ENCODE results near the gene LILRB1.
A peak's percentile ranks its signal among the peaks of the same experiment; 100 is the strongest.
"Not testable (repeated sequence)": the region's sequence is repeated elsewhere in the genome, so short reads cannot be mapped to it uniquely, and the experiment has no call there.

Gene LILRB1

DNA sequence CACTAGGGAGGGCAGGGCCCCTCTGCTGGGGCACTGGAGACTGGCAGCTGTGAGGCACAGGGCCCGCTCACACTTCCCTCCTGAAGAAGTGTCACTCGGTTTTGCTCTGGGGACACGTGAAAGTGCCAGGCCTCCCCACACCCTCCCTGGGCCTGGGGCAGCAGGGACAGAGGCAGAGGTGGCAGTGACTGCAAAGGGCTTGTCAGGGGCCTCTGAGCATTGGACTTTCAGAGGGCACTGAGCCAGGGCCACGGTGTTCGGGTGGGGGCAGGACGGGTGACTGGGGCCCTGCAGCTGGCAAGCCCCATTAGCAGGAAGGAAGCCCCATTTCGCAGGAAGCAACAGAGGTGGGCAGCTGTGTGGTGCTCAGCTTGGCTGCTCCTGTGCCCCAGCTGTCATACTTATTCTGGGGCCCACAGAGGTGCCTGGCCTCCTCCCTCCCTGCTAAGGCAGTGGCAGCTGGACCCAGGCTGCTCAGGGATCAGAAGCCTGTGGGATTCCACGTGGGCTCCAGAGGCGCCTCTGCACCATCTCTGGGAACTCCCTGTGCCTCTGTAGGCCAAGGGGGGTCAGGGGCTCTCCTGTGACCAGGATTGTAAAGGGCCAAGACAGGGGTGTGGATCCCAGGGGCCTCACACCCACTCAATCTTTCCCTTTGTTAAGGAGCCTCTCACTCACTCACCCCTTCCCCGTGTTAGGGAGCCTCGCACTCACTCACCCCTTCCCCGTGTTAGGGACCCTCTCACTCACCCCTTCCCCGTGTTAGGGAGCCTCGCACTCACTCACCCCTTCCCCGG, 5.2 kb upstream of the LILRB1 start:
- not testable (repeated sequence) for DNase-seq

DNA sequence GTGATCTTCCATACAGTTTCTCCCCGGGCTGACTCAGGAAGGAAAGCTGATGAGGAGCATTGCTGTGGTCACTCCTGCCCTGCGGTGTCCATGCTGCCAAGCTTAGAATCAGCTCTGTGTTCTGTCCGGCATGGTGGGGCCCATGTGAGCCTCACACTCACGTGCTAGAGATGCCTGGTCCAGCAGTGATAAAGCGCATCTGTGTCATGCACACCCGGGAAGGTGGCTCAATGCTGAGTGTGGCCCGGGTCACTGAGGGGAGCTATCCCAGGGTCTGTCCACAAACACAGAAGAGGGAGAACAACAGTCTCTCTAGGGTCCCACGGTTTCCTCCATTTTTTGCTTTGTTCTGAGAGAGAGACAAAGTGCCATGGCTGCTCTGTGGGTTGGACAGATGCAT, 3.5 kb upstream of the LILRB1 start:
- DNase-seq, result no peak

DNA sequence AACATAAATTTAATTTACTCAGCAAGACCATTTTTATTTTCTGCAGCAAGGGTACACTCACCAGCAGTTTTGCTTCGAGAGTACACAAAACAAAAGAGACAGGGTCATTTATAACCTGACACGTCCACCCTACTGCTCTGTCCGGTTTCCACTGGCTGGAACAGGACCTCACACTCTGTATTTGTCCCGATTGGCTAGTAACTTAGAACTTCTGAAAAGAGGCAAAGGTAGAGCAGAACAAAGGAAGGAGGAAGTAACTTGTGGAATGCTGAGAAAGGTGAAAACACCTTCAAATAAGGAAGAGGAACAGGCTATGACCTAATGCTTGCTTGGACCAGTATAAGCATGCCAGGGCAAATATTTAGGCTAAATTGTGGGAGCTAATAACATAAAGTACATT, 2.4 kb upstream of the LILRB1 start:
- not testable (repeated sequence) for DNase-seq

DNA sequence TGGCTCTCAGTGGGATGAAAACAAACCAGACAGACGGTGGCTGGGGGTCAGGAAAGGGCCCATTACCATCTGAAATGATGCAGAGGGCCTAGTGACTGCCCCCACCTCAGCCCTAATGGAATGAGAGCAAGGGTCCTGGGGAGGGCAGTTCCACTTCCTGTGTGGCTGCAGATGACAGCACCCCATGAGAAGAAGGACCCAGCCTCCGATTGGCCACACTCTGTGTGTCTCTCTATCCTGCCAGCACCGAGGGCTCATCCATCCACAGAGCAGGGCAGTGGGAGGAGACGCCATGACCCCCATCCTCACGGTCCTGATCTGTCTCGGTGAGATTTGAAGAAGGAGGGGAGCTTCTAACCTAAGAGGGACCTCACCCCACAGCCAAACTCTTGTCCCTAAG, 498 bp downstream of the LILRB1 start:
- no peak for DNase-seq

DNA sequence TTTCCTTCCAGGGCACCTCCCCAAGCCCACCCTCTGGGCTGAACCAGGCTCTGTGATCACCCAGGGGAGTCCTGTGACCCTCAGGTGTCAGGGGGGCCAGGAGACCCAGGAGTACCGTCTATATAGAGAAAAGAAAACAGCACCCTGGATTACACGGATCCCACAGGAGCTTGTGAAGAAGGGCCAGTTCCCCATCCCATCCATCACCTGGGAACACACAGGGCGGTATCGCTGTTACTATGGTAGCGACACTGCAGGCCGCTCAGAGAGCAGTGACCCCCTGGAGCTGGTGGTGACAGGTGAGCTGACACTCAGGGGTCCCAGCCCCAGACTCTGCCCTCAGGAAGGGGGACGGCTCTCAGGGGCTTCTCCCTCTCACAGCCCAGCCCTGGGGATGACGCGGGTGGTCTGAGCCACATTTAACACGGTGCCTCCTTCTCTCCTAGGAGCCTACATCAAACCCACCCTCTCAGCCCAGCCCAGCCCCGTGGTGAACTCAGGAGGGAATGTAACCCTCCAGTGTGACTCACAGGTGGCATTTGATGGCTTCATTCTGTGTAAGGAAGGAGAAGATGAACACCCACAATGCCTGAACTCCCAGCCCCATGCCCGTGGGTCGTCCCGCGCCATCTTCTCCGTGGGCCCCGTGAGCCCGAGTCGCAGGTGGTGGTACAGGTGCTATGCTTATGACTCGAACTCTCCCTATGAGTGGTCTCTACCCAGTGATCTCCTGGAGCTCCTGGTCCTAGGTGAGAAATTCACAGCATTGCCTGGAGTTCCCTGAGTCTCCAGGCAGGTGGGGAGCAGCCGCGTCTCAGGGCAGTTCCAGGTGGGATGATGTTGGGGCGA, 1.4 kb downstream of the LILRB1 start:
- DNase-seq, result not testable (repeated sequence)

DNA sequence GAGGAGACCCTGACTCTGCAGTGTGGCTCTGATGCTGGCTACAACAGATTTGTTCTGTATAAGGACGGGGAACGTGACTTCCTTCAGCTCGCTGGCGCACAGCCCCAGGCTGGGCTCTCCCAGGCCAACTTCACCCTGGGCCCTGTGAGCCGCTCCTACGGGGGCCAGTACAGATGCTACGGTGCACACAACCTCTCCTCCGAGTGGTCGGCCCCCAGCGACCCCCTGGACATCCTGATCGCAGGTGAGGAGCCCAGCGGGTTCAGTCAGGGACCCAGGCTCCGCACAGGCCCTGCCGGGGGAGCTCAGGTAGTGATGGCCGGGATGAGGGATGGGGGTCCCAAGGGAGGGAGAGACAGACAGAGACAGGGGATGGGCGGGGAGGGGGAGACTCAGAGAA, 2.2 kb downstream of the LILRB1 start:
- DNase-seq, result not testable (repeated sequence)

DNA sequence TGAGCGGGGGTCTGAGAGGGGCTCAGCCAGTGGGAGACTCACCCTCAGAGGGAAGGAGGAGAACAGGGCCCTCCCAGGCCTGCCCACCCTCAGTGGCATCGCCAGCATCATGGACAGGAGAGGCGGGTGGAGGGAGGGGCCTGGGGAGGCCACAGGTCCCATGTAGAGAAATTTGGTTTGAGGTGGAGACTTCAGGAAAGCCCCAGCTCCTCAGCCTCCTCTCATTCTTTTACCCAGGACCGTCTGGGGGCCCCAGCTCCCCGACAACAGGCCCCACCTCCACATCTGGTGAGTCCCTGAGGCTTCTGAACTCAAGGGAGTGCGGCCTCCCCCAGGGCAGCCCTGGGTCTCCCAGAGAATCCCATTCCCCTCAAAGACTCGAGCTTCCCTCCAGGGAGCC, 3.1 kb downstream of the LILRB1 start:
- DNase-seq, result no peak

DNA sequence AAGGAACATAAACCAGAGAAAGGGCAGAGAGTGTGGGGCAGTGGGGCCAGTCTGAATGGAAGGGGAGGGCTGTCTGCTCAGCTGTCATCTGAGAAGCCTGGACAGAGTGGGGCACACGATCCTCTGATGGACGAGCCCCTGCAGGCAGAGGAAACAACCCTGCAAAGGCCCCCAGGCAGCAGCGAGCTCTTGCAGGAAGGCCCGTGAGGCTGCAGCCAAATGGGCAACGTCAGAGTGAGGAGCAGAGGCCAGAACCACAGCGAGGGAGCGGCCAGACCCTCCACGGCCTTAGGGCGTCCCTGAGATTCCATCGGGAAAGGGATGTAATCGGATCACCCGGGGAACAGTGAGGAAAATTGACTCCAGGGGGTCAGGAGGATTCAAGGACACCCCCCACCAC, 5.8 kb downstream of the LILRB1 start:
- not testable (repeated sequence) for DNase-seq

DNA sequence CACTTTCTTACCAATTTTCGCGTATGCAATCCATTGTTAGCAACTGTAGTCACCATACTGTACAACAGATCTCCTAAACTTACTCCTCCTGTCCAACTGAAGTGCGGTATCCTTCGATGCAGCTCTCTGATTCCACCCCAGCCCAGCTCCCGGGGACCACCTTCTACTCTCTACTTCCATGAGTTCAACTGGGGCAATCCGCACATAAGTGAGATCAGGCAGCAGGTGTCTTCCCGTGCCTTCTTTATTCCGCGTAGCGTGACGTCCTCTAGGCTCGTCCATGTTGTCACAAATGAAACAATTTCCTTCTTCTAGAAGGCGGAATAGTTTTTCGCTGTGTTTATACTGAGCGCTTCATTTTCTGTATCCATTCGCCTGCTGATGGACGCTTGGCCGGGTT, 8.4 kb downstream of the LILRB1 start:
- DNase-seq, result no peak

DNA sequence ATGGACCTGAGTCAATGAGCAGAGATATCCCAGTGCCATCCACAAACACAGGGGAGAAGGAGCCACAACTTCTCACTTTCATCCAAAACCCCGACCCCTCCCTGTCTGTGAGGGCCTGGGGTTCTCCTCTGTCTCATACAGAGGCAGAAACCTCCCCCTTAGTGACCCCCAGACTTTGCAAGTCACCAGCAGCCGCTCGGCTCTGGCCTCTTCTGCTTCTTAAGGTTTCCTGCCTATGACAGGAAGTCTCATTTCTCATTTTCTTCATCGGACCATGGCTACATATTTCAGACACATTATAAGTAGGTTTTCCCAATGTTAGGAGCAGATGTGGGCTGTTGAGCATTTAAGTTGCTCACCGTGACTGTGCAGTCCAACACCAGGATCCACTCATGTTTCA, 12.7 kb downstream of the LILRB1 start:
- DNase-seq, result not testable (repeated sequence)

DNA sequence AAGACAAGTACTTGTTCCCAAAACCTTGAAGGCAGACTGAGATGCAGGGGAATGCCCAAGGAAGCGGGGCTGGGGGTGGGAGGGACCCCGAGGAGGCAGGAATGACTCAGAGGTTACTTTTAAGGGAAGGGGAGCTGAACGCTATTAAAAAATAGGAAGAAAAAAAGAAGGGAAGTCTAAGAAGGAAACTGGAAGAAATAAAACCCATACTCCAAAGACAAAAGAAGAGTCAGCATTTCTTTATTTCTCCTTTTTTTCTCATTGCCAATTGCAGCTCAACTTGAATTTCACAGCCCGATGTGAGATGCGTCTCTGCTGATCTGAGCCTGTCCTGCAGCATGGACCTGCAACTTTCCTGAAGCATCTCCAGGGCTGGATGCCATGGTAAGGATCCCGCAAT, 13.3 kb downstream of the LILRB1 start:
- DNase-seq, result not testable (repeated sequence)

DNA sequence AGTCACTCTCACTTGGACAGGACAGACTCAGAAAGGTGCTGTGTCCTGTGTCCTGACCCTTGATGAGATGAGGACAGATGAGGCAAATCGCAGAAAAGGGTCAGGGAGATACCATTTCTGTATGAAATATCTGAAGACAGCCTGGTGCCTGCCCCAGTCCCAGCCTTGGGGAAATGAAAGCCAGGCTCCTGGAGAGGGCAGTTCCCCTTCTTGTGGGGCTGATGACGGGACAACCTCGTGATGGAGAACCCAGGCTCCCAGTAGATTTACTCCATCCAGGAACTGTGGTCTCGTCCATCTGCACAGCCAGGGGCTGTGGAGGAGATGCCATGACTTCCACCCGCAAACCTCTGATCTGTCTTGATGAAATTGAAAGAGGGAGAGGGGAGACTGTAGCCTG, 13.8 kb downstream of the LILRB1 start:
- no peak for DNase-seq

DNA sequence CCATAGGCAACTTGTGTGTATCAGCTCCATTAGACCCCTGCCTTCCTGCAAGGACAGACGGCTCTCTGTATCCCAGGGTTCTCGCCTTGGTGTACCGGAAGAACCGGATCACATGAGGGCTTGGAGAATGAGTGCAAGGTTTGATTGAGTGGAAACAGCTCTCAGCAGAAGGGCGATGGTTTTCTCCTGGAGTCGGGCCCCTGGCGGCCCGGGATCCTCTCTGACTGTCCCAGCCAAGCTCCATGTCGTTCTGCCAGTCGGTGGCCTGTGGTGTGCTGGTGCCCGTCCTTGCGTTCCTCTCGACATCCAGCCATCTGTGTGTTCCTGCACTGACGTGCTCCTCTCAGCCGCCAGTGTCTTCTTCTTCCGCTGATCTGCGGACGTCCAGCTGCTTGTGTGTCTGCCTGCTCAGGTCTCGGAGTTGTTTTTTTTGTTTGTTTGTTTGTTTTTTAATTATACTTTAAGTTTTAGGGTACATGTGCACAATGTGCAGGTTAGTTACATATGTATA, 16.1 kb downstream of the LILRB1 start:
- DNase-seq, result no peak

DNA sequence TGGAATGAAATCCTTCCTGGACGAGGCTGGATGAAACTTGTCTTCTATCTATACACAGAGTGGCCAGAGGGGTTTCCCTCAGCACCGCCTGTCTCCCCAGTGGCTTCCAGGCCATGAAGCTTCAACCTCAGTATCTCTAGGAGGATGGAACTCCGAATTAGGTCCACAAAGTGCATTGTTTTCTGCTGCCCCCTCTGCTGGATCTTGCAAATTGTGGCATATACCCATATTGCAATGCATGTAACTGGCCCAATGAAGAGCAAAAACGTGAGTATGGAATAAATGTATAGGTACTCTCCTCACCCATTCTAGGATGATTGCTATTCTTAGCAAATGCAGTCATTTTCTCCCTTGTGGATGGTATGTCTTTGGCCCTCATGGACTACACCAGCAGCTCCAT, 17.8 kb downstream of the LILRB1 start:
- DNase-seq, result no peak

DNA sequence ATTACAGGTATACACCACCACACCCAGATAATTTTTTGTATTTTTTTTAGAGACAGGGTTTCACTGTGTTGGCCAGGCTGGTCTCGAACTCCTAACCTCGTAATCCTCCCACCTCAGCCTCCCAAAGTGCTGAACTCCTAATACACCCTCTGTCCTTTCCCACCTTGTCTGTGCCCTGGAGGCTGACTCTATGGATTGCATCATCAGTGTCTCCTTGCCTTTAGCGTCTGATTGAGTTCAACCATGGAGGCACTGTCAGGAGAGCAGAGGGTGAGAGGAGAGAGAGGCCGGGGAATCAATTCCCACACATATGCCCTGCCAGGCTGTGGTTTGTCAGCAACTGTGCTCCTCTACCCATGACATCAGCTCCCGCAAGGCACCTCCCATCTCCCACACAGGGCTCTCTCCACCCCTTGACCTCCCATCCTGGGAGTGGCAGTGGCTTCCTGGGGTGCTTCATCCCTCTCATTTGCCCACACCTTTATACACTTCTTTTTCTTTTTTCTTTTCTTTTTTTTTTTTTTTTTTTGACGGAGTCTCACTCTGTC, 19.9 kb downstream of the LILRB1 start:
- no peak for DNase-seq

DNA sequence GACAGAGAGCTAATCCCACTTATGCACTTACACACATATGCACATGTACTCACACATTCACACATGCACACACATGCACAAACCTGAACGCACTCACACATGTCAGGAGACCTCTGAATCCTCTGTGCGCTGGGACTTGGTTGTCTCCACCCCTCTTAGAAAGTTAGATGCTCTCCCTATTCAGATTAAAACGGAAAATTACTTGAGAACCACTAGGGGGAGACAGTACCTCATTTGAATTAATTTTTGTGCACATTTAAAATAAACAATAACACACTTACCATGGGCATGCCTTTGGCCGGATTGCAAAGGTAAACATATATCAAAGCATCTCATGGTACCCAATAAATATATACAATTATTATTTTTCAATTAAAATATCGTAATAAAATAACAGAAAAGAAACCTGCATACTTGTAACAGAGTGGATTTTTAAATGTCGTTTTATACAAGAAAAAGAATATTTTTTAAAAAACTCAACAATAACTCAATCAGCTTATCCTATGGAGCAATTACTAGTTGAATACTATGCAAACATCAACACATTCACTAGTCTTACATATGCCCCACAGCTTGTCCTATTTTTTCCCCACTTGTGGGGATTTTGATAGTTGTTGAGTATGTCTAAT, 23.0 kb downstream of the LILRB1 start:
- DNase-seq, result peak; percentile 38

DNA sequence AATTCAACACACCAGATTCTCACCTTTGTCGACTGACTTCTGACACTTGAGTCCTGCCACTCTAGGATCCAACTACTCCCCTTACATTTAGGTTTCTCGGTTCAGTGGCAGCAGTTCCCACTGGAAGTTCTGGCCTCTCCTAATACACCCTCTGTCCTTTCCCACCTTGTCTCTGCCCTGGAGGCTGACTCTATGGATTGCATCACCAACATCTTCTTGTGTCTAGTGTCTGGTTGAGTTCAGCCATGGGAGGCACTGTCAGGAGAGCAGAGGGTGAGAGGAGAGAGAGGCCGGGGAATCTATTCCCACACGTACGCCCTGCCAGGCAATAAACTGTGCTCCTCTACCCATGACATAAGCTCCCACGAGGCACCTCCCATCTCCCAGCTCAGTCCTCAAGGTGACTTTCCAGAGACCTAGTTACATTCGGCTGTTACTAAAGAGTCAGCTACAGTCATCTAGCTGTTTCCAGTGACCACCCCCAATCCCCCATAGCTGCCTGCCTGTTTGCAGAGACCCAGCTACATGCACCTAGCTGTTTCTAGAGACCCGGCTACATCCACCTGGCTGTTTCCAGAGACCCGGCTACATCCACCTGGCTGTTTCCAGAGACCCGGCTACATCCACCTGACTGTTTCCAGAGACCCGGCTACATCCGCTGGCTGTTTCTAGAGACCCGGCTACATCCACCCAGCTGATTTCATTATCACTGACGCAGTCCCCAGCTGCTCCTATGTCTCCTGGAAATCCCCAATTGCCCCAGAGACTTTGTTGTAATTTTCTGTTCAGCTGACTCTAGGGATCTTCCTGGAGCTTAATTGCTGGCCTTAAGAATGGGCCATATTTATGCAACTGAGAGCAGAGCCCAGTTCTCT, 24.4 kb downstream of the LILRB1 start:
- no peak for DNase-seq

DNA sequence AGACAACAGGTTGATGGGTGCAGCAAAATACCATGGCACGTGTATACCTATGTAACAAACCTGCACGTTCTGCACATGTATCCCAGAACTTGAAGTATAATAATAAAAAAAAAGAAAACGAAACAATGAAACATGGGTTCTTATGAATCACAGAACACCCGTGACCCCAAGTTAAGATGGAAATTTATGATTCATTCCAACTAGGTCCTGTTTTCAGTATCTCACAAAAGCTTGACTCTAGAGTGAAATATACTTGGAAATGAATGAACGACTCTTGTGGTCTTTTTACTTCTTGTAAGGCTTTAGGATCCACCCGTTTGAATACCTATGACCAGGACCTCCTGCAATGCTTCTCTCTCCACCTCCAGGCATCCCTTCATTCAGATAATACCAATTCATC, 29.0 kb downstream of the LILRB1 start:
- DNase-seq, result no peak

DNA sequence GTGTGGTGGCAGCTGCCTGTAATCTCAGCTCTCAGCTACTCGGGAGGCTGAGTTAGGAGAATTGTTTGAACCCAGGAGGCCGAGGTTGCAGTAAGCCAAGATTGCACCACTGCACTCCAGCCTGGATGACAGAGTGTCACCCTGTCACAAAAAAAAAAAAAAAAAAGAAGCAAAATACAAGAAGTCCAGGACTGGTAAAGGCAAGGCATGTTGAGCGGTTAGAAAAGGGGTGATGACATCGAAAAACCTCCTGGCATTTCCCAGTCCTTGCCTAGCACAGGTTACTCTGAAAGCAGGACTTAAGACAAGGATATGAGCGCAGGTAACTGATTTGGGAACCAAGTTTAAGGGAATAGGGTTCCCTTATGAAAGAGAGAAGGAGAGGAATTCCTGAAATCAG, 30.0 kb downstream of the LILRB1 start:
- no peak for DNase-seq

DNA sequence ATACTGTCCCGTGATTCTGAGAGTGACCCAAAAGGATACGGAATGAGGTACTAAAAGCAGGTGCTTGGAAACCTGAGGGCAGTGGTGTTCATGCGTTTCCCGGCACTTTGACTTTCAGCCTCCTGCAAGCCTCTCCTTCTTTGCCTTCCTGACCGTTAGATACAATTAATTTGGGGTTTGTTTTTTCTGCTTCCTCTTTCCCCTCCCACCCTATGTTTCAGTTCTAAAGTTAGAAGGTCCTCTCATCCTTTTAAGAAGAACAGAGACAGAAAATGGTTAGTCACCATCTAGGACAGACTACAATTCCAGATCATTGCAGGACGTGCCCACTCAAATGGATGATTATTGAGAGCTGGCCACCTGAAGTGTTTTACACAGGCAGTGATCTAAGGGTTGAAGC, 30.7 kb downstream of the LILRB1 start:
- DNase-seq, result no peak

DNA sequence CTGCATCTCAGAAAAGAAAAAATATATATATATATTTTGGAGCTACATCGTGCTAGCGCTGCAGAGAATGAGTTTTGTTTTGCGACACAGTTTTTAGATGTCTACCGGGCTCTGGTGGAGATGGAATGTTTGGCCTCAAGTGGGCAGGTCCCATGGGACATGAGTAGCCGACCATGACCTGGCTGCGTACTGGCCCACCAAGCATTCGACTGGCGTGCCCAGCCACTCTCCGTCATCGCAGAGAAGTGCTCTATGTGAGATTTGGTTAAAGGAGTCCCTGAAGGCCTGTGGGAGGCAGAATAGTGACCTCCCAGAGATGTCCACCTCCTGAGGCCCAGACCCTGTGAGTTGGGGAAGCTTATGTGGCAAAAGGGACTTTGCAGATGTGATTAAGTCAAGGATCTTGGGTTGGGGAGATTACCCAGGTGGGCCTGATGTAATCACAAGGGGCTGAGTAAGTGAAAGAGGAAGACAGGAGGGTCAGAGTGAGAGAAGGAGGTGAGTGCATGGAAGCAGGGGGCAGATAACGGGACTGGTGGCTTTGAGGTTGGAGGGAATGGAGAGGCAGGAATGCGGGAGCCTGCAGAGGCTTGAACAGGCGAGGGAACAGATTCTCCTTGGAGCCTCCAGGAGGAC, 31.7 kb downstream of the LILRB1 start:
- DNase-seq, result no peak

DNA sequence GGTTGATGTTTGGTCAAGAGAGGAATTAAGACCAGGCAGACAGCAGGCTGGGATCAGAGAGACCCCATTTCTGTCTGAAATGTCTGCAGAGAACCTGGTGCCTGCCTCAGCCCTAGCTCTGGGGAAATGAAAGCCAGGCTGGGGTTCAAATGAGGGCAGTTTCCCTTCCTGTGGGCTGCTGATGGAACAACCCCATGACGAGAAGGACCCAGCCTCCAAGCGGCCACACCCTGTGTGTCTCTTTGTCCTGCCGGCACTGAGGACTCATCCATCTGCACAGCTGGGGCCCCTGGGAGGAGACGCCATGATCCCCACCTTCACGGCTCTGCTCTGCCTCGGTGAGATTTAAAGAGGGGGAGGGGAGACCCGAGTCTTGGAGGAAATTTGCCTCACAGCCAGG, 32.4 kb downstream of the LILRB1 start, which contains the start of gene LILRB4:
Gene LILRB4, plus strand, starts transcription at position 256 of the 400 bp plus-strand sequence. Its CDS starts 49 bp downstream, at position 305.
- no peak for DNase-seq
